Fibroblast of mammary gland (primary cell): ENCODE results near the gene SLC6A8.
A peak's percentile ranks its signal among the peaks of the same experiment; 100 is the strongest.

Experiments
- DNase-seq: peaks from one replicate; pipeline ENCODE4 v3.0.0-alpha.2; 2010; ENCODE audit warnings: low read depth
- H3K4me3 ChIP-seq: 2 replicates; pipeline ENCODE4 v1.5.1; 2011; ENCODE audit warnings: low read depth, mild to moderate bottlenecking, low read length, moderate library complexity; ENCODE audit not compliant: control insufficient read depth
- CTCF ChIP-seq: conservative IDR thresholded peaks from 2 replicates; pipeline ENCODE4 v1.5.1; 2011; ENCODE audit warnings: low read depth, low read length, inconsistent platforms; ENCODE audit not compliant: control insufficient read depth, insufficient read depth

The SLC6A8 gene

DNA sequence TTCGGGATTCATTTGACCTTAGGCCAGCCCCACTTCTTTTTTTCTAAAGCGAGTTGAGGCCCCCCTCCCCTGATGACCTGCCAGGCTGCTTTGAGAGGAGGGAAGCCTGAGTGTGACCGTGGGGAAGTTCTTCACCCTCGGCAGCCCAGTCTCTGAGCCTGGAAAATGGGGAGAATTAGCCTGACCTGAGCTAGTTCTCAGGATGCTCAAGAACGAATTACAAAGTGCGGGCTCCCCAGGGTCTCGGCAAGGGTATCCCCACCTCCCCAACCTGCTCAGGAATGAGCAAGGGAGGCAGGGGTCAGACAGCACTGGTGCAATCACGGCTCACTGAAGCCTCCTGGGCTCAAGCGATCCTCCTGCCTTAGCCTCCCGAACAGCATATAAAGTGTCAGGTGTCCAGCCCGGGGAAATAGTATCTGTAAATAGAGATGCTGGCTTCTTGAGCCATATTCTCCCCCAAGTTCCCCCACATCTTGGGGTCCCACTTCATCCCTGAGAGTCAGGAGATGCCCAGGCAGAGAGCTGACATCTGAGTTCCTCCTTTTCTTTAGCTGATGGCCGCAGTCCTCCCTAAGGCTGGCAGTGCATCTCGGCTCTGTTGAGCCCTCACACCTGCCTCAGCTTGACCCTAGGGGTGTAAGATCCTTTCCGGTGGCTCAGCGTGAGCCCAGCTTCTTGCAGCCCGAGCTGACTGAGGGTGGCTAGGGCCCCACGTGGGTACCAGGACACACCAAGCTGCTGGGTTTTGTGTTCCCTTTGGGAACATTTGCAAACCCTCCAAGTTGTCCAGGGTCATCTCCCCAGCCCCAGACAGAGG is 39.2 kb upstream of the SLC6A8 start:
- no peak for DNase-seq
- H3K4me3 ChIP-seq, result no peak overlapping the region
- no peak for TF ChIP-seq CTCF

- TF ChIP-seq CTCF, result no peak
- DNase-seq, result no peak
- no peak overlapping the region for H3K4me3 ChIP-seq
Observed at GRCh38 chrX:153649178-153649914, 38.4 kb upstream of the SLC6A8 start.

GRCh38 chrX:153649915-153650782 is 37.6 kb upstream of the SLC6A8 start:
- DNase-seq, result no peak
- no peak for TF ChIP-seq CTCF
- no peak overlapping the region for H3K4me3 ChIP-seq

DNA sequence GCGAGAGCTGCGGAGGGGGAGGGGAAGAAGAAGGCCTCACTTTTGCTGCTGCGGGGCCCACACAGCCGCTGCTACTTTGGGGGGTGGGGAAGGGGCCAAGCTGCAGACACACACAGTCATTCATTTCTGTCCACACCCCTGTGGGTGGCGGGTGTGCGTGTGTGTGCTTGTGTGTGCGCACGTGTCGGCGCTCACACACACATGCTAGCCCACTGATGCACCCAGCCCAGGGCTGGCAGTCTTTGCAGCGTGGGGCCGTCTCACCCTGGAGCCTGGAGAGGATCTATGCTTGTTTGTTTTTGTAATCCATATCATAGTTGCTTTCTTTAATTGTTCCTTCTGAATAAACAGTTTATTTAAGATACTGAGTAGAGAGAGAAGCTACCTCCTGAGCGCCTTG is 36.8 kb upstream of the SLC6A8 start:
- TF ChIP-seq CTCF, result no peak
- H3K4me3 ChIP-seq, result no peak overlapping the region
- no peak for DNase-seq

DNA sequence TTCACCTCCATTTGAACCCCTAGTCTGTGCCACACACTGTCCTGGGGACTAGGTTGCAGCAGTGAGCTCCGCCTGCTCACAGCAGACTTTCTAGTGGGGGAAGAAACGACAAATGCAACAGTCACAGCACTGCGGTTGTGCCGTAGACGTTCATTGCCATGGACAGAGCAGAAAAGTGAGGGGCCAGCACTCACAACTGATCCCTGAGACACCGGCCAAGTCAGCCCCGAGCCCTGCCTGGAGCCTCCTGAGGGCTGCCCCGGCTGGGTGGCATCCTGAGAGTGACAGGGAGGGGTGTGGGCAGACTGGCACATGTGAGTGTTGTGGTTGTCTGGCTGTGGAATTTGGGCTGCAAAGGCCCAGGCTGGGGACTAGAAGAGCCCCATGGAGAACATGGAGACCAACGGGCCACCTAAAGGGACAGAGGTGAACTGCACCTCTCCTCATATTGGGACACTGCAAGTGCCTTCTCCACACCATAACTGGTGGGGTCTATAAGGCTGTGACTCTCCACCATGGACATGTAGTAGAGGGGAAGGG is 36.1 kb upstream of the SLC6A8 start:
- no peak overlapping the region for H3K4me3 ChIP-seq
- DNase-seq, result no peak
- peak; percentile 17 for TF ChIP-seq CTCF

GRCh38 chrX:153653556-153653955 is 34.2 kb upstream of the SLC6A8 start:
- DNase-seq, result no peak
- no peak for TF ChIP-seq CTCF
- H3K4me3 ChIP-seq, result no peak overlapping the region
